HL-60 (cell line): ENCODE results near the gene NOL6.

Experiments
- DNase-seq, 2 experiments: peaks; one replicate each; pipeline ENCODE4 v3.0.0-alpha.2; 2010 to 2020; ENCODE audit warnings: low read depth in 1 of 2, low spot score in 1 of 2
- H3K27ac ChIP-seq: fragments of 250-450 bp; sonication (Bioruptor Pico); replicated peaks from 2 replicates; pipeline ENCODE4 v1.5.1; 2020; ENCODE audit warnings: mild to moderate bottlenecking, moderate library complexity
- H3K27me3 ChIP-seq: fragments of 250-450 bp; sonication (Bioruptor Pico); 2 replicates; pipeline ENCODE4 v1.5.1; 2021; ENCODE audit warnings: mild to moderate bottlenecking, moderate library complexity; ENCODE audit not compliant: insufficient read depth, poor library complexity, severe bottlenecking
- H3K4me3 ChIP-seq: replicated peaks from 2 replicates; pipeline ENCODE4 v1.5.1; 2011; ENCODE audit warnings: mild to moderate bottlenecking, control low read depth, low read length; ENCODE audit not compliant: insufficient read depth
- CTCF ChIP-seq: IDR thresholded peaks from one replicate; pipeline ENCODE4 v1.5.1; 2011; ENCODE audit warnings: low read length, control low read depth, inconsistent platforms; ENCODE audit not compliant: insufficient read depth
- GABPA ChIP-seq: IDR thresholded peaks from 2 replicates; pipeline ENCODE4 v1.6.1; 2012; ENCODE audit warnings: low read depth
- POLR2AphosphoS5 ChIP-seq: IDR thresholded peaks from 2 replicates; pipeline ENCODE4 v1.6.1; 2012; ENCODE audit warnings: low read depth
- REST ChIP-seq: IDR thresholded peaks from 2 replicates; pipeline ENCODE4 v1.6.1; 2012; ENCODE audit warnings: low read depth; ENCODE audit not compliant: insufficient replicate concordance
- SPI1 ChIP-seq: IDR thresholded peaks from 2 replicates; pipeline ENCODE4 v1.6.1; 2012; ENCODE audit warnings: low read depth, mild to moderate bottlenecking, borderline replicate concordance

The NOL6 gene

GRCh38 chr9:33449715-33450114, 24.0 kb downstream of the NOL6 start:
- TF ChIP-seq CTCF (no peak), GABPA (no peak), POLR2AphosphoS5 (no peak), SPI1 (no peak), REST (no peak)
- no peak for DNase-seq
- Histone ChIP-seq H3K27ac (no peak overlapping the region), H3K27me3 (no peaks in the 10 kb centered on the region), H3K4me3 (no peak overlapping the region)

GRCh38 chr9:33447799-33448553, 25.7 kb downstream of the NOL6 start:
- no peak for DNase-seq

More at GRCh38 chr9:33447799-33448553, 25.7 kb downstream of the NOL6 start:
- Histone ChIP-seq H3K27me3 (no peaks in the 10 kb centered on the region), H3K27ac (no peak overlapping the region), H3K4me3 (peak overlapping the region; percentile 34)
- TF ChIP-seq POLR2AphosphoS5 (no peak), CTCF (no peak), REST (no peak), SPI1 (no peak), GABPA (no peak)
